ENCODE results near the gene SLC12A3. TPM values are rescaled to one million over a fixed set of nuclear protein-coding genes. Genes with fewer than 3 reads are reported as not detected.

Gene SLC12A3
- total RNA-seq, 4 donors from 2014 or later = not detected

- H3K4me1 ChIP-seq = peaks cover 5 to 55% (median 10%) of the 10 kb centered on the region in 3 donors
- H3K4me3 ChIP-seq = no peak overlapping the region
- WGBS, 2 donors = 80 to 82% methylated on average over 5 of the region's 5 CpGs
- DNase-seq = no peak
- intact Hi-C loops (cut with DNase I) = no loop called here
- no peaks in the 10 kb centered on the region for H3K9me3 ChIP-seq
- peaks cover 0 to 4% (median 0%) of the 10 kb centered on the region in 4 donors for H3K27me3 ChIP-seq
- no peak for TF ChIP-seq POLR2A (IDR thresholded peaks at IDR 0.05)
- TF ChIP-seq, protein P1, sequence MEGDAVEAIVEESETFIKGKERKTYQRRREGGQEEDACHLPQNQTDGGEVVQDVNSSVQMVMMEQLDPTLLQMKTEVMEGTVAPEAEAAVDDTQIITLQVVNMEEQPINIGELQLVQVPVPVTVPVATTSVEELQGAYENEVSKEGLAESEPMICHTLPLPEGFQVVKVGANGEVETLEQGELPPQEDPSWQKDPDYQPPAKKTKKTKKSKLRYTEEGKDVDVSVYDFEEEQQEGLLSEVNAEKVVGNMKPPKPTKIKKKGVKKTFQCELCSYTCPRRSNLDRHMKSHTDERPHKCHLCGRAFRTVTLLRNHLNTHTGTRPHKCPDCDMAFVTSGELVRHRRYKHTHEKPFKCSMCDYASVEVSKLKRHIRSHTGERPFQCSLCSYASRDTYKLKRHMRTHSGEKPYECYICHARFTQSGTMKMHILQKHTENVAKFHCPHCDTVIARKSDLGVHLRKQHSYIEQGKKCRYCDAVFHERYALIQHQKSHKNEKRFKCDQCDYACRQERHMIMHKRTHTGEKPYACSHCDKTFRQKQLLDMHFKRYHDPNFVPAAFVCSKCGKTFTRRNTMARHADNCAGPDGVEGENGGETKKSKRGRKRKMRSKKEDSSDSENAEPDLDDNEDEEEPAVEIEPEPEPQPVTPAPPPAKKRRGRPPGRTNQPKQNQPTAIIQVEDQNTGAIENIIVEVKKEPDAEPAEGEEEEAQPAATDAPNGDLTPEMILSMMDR (IDR thresholded peaks at IDR 0.05) = no peak
- H3K27ac ChIP-seq = peak overlapping the region in 2 of 4 donors; percentile 68 to 83
- H3K36me3 ChIP-seq = no peaks in the 10 kb centered on the region
These were observed 45.1 kb downstream of the SLC12A3 start for GRCh38 chr16:56910112-56910511.

DNA sequence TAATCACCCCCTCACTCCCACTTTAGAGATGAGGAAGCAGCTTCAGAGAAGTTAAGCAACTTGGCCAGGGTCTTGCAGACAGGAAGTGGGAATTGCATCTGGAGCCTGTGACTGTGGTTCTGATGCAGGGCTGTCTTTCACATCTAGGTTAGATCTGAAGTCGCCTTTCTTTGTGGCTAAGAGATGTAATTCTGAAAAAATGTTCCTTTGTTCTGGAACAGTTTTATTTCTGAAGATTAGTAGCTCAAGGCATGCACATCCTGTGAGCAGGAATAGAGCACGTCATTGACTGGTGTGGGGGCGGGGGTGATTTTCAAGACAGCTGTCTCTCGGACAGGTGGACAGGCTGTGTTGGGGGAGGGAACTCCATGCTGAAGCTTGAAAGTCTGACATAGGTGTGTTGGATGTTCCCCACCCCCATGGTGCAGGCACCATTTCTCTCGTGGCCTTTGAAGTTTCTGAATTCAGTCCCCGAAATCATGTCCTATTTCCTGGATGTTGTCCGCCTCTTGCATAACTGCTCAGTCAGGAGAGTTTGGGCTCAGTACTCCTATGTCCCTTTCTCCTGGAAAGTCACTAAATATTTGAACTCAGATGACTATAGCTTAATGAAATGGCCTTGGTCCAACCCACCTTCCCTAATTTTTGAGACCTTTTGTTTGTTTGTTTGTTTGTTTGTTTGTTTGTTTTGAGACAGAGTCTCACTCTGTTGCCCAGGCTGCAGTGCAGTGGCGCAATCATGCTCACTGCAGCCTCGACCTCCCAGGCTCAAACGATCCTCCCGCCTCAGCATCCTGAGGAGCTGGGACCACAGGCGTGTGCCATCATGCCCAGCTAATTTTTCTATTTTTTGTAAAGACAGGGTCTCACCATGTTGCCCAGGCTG is 45.9 kb downstream of the SLC12A3 start:
- no peak for DNase-seq
- Histone ChIP-seq H3K4me3 (no peak overlapping the region), H3K4me1 (peaks cover 5 to 63% (median 17%) of the 10 kb centered on the region in 3 donors), H3K27ac (peak overlapping the region in 3 of 4 donors; percentile 55 to 83 (median 68)), H3K27me3 (peaks cover 0 to 4% (median 0%) of the 10 kb centered on the region in 4 donors), H3K36me3 (no peaks in the 10 kb centered on the region), H3K9me3 (no peaks in the 10 kb centered on the region)
- TF ChIP-seq POLR2A (IDR thresholded peaks at IDR 0.05) = no peak
- TF ChIP-seq, protein P1 (IDR thresholded peaks at IDR 0.05) = no peak
- WGBS, 2 donors = 60 to 74% methylated on average over 11 of the region's 12 CpGs
- intact Hi-C loops (cut with DNase I) = no loop called here

GRCh38 chr16:56911771-56912571 is 47.0 kb downstream of the SLC12A3 start:
- peak in 1 of 4 donors; percentile 56 for TF ChIP-seq POLR2A (IDR thresholded peaks at IDR 0.05)
- TF ChIP-seq, protein P1 (IDR thresholded peaks at IDR 0.05) = no peak
- no peak for DNase-seq
- H3K36me3 ChIP-seq = no peaks in the 10 kb centered on the region
- no peak overlapping the region for H3K4me3 ChIP-seq
- no peaks in the 10 kb centered on the region for H3K9me3 ChIP-seq
- intact Hi-C loops (cut with DNase I) = no loop called here
- H3K27ac ChIP-seq = peak overlapping the region in 3 of 4 donors; percentile 55 to 83 (median 68)
- peaks cover 0 to 4% (median 0%) of the 10 kb centered on the region in 4 donors for H3K27me3 ChIP-seq
- peaks cover 13 to 74% (median 22%) of the 10 kb centered on the region in 3 donors for H3K4me1 ChIP-seq
- WGBS, 2 donors = 69 to 82% methylated on average over 8 to 15 of the region's 22 CpGs

DNA sequence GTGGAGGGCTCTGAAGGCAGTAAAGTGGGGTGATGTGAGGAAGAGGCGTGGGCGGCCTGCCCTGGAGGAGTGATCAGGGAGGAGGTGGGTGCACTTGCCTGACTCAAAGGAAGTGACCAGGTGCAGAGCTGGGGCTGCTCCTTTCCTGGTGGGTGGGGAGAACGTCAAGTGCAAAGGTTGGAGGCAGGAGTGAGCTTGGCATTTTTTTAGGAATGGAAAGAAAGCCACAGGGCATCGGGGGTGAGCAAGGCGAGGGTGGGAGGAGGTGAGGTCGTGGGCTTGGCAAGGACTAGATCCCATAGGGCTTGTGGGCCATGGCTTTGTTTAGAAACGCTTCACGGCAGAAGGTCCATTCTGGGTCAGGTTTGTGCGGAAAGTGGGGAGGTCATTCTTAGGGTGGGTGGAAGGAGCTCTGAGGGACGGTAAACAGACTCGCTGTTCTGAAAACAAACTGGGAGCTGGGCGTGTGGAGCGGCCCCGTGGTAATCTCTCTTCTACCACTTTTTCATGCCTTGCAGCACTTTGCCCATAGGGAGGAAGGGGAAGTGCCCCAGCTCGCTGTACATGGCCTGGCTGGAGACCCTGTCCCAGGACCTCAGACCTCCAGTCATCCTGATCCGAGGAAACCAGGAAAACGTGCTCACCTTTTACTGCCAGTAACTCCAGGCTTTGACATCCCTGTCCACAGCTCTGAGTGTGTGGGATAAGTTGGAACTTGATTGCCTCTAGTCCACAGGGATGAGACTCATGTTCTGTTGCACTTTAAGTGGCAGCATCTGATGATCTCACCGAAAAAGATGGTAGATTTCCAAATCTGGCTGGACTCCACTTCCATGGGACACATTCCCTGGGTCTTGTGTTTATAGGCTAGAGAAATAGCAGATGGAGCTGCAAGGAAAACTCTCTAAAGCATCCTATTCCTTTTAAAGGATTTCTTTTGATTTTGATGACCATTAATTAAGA is 48.0 kb downstream of the SLC12A3 start:
- H3K36me3 ChIP-seq = no peaks in the 10 kb centered on the region
- DNase-seq = no peak
- TF ChIP-seq, protein P1 (IDR thresholded peaks at IDR 0.05) = no peak
- no peak for TF ChIP-seq POLR2A (IDR thresholded peaks at IDR 0.05)
- peaks cover 0 to 4% (median 0%) of the 10 kb centered on the region in 4 donors for H3K27me3 ChIP-seq
- intact Hi-C loops (cut with DNase I) = no loop called here
- no peaks in the 10 kb centered on the region for H3K9me3 ChIP-seq
- peaks cover 13 to 84% (median 29%) of the 10 kb centered on the region in 3 donors for H3K4me1 ChIP-seq
- no peak overlapping the region for H3K4me3 ChIP-seq
- 71 to 72% methylated on average over 17 to 18 of the region's 18 CpGs for WGBS, 2 donors
- peak overlapping the region in 2 of 4 donors; percentile 9 to 49 for H3K27ac ChIP-seq
